PC-9 (cell line): ENCODE data around the gene NOVA1. TPM values are rescaled to one million over a fixed set of nuclear protein-coding genes. Genes with fewer than 3 reads are reported as not detected.

Source experiments
- BruUV-seq: library from RNA; stranded (reverse); fragments of 400-500 nt; replicated peaks from 2 replicates; lab custom pipeline; 2021; lab: Mats Ljungman, UMichigan
- CTCF ChIA-PET: fragments of 300-600 bp; sonication (Branson Sonifier 250); formaldehyde crosslinking; loops from one replicate; lab custom pipeline; 2022; ENCODE audit warnings: antibody characterized with exemption; lab: Charles Lee
- POLR2A ChIA-PET: fragments of 300-600 bp; sonication (Branson Sonifier 250); formaldehyde crosslinking; loops from one replicate; lab custom pipeline; 2022; ENCODE audit warnings: antibody characterized with exemption; ENCODE audit not compliant: unreplicated experiment; lab: Charles Lee
- DNase-seq, 2 experiments: peaks; one replicate each; pipeline versions ENCODE4 v3.0.0 to v3.0.0-alpha.2; 2015 to 2022; ENCODE audit warnings: mixed read lengths in 1 of 2
- H2AFZ ChIP-seq: fragments of 200-600 bp; sonication (generic); 2 replicates; pipeline ENCODE4 v1.8.1; 2017; ENCODE audit warnings: antibody characterized with exemption
- H3F3A ChIP-seq: fragments of 200-600 bp; sonication (generic); 2 replicates; pipeline ENCODE4 v1.8.1; 2017; ENCODE audit warnings: antibody characterized with exemption, mild to moderate bottlenecking, low read depth; ENCODE audit not compliant: insufficient read depth
- H3K27ac ChIP-seq: fragments of 200-600 bp; sonication (generic); 2 replicates; pipeline ENCODE4 v1.6.1; 2016; ENCODE audit warnings: mixed run types
- H3K27me3 ChIP-seq: fragments of 200-600 bp; sonication (generic); 2 replicates; pipeline ENCODE4 v1.6.1; 2016; ENCODE audit warnings: low read depth, mixed run types; ENCODE audit not compliant: insufficient read depth
- H3K36me3 ChIP-seq: fragments of 200-600 bp; sonication (generic); 2 replicates; pipeline ENCODE4 v1.6.1; 2016; ENCODE audit warnings: low read depth, mixed run types
- H3K4me1 ChIP-seq: fragments of 200-600 bp; sonication (generic); replicated peaks from 2 replicates; pipeline ENCODE4 v1.6.1; 2016; ENCODE audit warnings: mixed run types; ENCODE audit not compliant: insufficient read depth
- H3K4me2 ChIP-seq: fragments of 200-600 bp; sonication (generic); 2 replicates; pipeline ENCODE4 v1.6.1; 2017; ENCODE audit warnings: mixed run types
- H3K4me3 ChIP-seq: fragments of 200-600 bp; sonication (generic); 2 replicates; pipeline ENCODE4 v1.6.1; 2016; ENCODE audit warnings: mixed run types
- H3K79me2 ChIP-seq: fragments of 200-600 bp; sonication (generic); 2 replicates; pipeline ENCODE4 v1.6.1; 2017; ENCODE audit warnings: low read depth, mixed run types
- H3K9me2 ChIP-seq: fragments of 200-600 bp; sonication (generic); 2 replicates; pipeline ENCODE4 v1.8.1; 2017; ENCODE audit warnings: mild to moderate bottlenecking; ENCODE audit not compliant: insufficient read depth
- H3K9me3 ChIP-seq: fragments of 200-600 bp; sonication (generic); 2 replicates; pipeline ENCODE4 v1.8.1; 2016; ENCODE audit warnings: low read depth; ENCODE audit not compliant: insufficient read depth
- H4K20me1 ChIP-seq: fragments of 200-600 bp; sonication (generic); 2 replicates; pipeline ENCODE4 v1.8.1; 2017; ENCODE audit not compliant: insufficient read depth
- EZH2 ChIP-seq: fragments of 200-600 bp; sonication (generic); IDR thresholded peaks from 2 replicates; pipeline ENCODE4 v1.8.0; 2017; ENCODE audit warnings: antibody characterized with exemption, low read depth
- intact Hi-C: fragments of 100-400 bp; cut with micrococcal nuclease; formaldehyde crosslinking; loops from one replicate; pipeline ENCODE4 v1.10.0; 2022; ENCODE audit not compliant: unreplicated experiment
- total RNA-seq: library from RNA; stranded (reverse); gene quantifications from 2 replicates; pipeline ENCODE4 v1.2.3, GENCODE V29; 2021
- TF ChIP-seq, protein P1 (sequence below): fragments of 200-600 bp; sonication (generic); conservative IDR thresholded peaks from 2 replicates; pipeline ENCODE4 v1.6.1; 2017; ENCODE audit warnings: mixed run types, antibody characterized with exemption, mild to moderate bottlenecking, moderate library complexity

NOVA1 gene
- total RNA-seq, 1 experiment from 2014 or later: 1.1 TPM

- H3K9me3 ChIP-seq: no peaks in the 10 kb centered on the region
- no peak for DNase-seq
- no peak overlapping the region for H3K4me3 ChIP-seq
- no peak overlapping the region for H3K4me2 ChIP-seq
- TF ChIP-seq, protein P1, sequence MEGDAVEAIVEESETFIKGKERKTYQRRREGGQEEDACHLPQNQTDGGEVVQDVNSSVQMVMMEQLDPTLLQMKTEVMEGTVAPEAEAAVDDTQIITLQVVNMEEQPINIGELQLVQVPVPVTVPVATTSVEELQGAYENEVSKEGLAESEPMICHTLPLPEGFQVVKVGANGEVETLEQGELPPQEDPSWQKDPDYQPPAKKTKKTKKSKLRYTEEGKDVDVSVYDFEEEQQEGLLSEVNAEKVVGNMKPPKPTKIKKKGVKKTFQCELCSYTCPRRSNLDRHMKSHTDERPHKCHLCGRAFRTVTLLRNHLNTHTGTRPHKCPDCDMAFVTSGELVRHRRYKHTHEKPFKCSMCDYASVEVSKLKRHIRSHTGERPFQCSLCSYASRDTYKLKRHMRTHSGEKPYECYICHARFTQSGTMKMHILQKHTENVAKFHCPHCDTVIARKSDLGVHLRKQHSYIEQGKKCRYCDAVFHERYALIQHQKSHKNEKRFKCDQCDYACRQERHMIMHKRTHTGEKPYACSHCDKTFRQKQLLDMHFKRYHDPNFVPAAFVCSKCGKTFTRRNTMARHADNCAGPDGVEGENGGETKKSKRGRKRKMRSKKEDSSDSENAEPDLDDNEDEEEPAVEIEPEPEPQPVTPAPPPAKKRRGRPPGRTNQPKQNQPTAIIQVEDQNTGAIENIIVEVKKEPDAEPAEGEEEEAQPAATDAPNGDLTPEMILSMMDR: no peak
- no peak for TF ChIP-seq EZH2
- H3K79me2 ChIP-seq: no peaks in the 10 kb centered on the region
- H3K36me3 ChIP-seq: no peaks in the 10 kb centered on the region
- no peaks in the 10 kb centered on the region for H3K27me3 ChIP-seq
- CTCF ChIA-PET: no interaction called here
- no peaks in the 10 kb centered on the region for H3F3A ChIP-seq
- H3K4me1 ChIP-seq: no peaks in the 10 kb centered on the region
- H4K20me1 ChIP-seq: no peaks in the 10 kb centered on the region
- POLR2A ChIA-PET: no interaction called here
- no peak overlapping the region for H3K27ac ChIP-seq
- no TSS peak for BruUV-seq
- no peak overlapping the region for H2AFZ ChIP-seq
- intact Hi-C loops: no loop called here
- H3K9me2 ChIP-seq: no peaks in the 10 kb centered on the region
Measured at GRCh38 chr14:26526137-26526536, 71.7 kb downstream of the NOVA1 start.

- CTCF ChIA-PET: no interaction called here
Measured at GRCh38 chr14:26525085-26525484, 72.7 kb downstream of the NOVA1 start.

DNA sequence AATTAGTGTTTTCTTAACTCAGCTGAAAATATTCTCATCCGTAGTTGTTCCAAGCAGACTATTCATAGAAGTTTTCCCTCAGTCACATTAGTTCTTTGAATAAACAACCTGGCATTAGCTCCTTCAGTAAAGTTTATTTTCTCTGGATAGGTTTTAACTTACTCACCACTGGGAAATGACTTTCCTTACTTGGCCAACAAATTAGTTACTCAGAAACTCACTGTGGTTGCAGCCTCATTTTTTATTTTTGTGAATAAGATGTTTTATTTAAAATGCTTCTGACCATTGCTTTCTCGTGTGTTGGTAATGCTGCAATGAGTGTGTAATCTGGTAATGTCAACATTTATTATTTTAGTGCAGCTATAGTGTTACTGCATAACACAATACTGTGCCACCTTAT is 74.9 kb downstream of the NOVA1 start:
- Histone ChIP-seq H3K36me3 (no peaks in the 10 kb centered on the region), H3K4me2 (no peak overlapping the region), H3K79me2 (no peaks in the 10 kb centered on the region), H3K9me3 (no peaks in the 10 kb centered on the region), H3K27me3 (no peaks in the 10 kb centered on the region), H3K27ac (no peak overlapping the region), H3K4me1 (no peaks in the 10 kb centered on the region), H2AFZ (no peak overlapping the region), H3K9me2 (no peaks in the 10 kb centered on the region), H4K20me1 (no peaks in the 10 kb centered on the region), H3K4me3 (no peak overlapping the region), H3F3A (no peaks in the 10 kb centered on the region)
- intact Hi-C loops: no loop called here
- ChIA-PET CTCF (no interaction called here), POLR2A (no interaction called here)
- no peak for DNase-seq
- no TSS peak for BruUV-seq
- TF ChIP-seq, protein P1: no peak
- no peak for TF ChIP-seq EZH2

More at GRCh38 chr14:26525085-26525484, 72.7 kb downstream of the NOVA1 start:
- Histone ChIP-seq H4K20me1 (no peaks in the 10 kb centered on the region), H3K4me2 (no peak overlapping the region), H3K9me2 (no peaks in the 10 kb centered on the region), H2AFZ (no peak overlapping the region), H3K4me1 (no peaks in the 10 kb centered on the region), H3F3A (no peaks in the 10 kb centered on the region), H3K79me2 (no peaks in the 10 kb centered on the region), H3K4me3 (no peak overlapping the region), H3K27me3 (no peaks in the 10 kb centered on the region), H3K9me3 (no peaks in the 10 kb centered on the region), H3K36me3 (no peaks in the 10 kb centered on the region), H3K27ac (no peak overlapping the region)
- intact Hi-C loops: no loop called here
- no TSS peak for BruUV-seq
- POLR2A ChIA-PET: no interaction called here
- no peak for TF ChIP-seq EZH2
- TF ChIP-seq, protein P1: no peak
- no peak for DNase-seq
